Peyer's patch (tissue), 4 donors: ENCODE measurements around the gene KCNC4.

Source experiments
- POLR2A ChIP-seq, 2 donors: fragments of 450-650 bp; IDR thresholded peaks; one replicate each; pipeline ENCODE4 v1.5.1; 2017; ENCODE audit warnings: antibody characterized with exemption in 2 of 2, mild to moderate bottlenecking in 2 of 2, moderate library complexity in 2 of 2
- TF ChIP-seq, protein P1 (sequence below), 6 experiments: fragments of 450-650 bp in 4 of 6; fragments of 200-600 bp in 2 of 6; sonication (generic) in 1 of 6; IDR thresholded peaks; one replicate each; pipeline ENCODE4 v1.5.1; 2017 to 2019; ENCODE audit warnings: antibody characterized with exemption in 6 of 6, mild to moderate bottlenecking in 3 of 6, moderate library complexity in 1 of 6

DNA sequence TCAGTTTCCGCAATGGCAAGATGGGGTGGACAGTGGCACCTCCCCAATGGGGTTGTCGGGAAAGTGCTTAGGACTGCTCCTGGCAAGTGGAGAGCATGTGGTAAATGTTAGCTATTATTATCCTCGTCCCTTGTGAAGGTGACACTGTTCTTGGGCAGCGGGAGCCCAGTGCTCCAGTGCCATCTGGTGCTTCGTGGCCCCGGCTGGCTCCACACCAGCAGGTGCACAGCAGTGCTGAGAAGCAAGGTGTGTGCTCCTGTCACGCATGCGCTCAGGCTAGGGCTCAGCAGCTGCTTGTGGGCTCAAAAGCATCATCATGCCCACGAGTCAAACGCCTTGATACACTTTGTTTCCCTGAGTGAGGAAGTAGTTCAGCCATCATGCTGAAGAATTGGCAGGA is 24.9 kb upstream of the KCNC4 start:
- TF ChIP-seq, protein P1, sequence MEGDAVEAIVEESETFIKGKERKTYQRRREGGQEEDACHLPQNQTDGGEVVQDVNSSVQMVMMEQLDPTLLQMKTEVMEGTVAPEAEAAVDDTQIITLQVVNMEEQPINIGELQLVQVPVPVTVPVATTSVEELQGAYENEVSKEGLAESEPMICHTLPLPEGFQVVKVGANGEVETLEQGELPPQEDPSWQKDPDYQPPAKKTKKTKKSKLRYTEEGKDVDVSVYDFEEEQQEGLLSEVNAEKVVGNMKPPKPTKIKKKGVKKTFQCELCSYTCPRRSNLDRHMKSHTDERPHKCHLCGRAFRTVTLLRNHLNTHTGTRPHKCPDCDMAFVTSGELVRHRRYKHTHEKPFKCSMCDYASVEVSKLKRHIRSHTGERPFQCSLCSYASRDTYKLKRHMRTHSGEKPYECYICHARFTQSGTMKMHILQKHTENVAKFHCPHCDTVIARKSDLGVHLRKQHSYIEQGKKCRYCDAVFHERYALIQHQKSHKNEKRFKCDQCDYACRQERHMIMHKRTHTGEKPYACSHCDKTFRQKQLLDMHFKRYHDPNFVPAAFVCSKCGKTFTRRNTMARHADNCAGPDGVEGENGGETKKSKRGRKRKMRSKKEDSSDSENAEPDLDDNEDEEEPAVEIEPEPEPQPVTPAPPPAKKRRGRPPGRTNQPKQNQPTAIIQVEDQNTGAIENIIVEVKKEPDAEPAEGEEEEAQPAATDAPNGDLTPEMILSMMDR (IDR thresholded peaks at IDR 0.05), result no peak
- no peak for TF ChIP-seq POLR2A (IDR thresholded peaks at IDR 0.05)
